Measurements from ENCODE around the gene NUP50.
A peak's percentile ranks its signal among the peaks of the same experiment; 100 is the strongest.

Gene NUP50

DNA sequence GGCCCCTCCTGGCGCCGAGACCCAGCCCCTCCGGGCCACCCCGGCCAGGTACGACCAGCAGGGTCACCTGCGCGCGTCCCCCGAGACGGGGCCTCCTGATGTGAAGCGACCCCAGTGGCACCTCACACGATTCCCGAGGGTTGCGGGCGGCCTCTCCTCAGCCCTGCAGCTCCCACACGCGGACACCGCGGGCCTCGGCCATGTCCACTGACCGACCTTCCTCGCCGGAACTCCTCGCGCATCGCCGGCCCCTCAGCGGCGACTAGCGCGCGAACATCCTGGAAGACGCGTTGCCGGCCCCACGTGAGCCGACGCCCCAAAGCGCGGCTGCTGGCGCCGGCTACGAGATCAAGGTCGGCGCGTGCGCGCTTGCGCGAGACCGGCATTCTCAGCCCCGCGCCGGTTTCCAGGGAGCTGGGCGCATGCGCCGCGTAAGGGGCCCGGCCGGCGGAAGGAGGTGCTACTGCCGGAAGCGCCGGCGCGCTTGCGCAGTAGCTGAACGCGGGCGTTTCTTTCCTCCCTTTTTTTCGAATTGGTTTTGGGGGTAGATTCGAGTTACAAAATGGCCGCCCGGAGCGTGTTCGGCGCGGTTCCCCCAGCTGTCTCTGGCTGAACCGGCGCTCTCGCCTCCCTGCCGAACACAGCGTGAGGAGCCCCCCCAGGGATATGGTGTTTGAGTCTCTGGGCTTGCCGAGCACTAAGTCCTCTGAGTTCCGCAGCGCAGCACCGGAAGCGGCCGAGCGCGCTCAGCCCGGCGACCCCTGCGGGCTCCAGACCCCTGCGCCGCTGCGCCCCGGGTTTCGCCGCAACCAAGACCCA lies at the start of gene NUP50:
Gene NUP50 (plus strand): TSS at position 475 of the 819 bp plus-strand sequence. CDS start 4,253 bp downstream, outside the sequence.
- DNase-seq = peak; percentile 88

DNA sequence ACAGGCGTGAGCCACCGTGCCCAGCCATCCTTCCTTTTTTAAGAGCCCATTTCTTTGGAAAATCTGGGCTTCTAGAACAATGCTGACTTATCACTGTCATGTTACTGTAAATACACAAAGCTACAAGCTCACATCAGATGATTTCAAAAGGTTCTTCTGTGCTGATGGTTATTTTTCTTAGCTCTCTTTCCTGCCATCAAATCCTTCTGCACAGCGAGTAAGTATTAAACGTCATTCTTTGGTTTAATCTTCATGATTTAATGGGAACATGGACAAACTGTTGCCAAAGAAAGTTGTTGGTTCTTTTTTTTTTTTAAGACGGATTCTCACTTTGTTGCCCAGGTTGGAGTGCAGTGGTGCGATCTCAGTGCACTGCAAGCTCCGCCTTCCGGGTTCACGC lies 43.3 kb upstream of the NUP50 start:
- DNase-seq = no peak

- DNase-seq = no peak
Observed at GRCh38 chr22:45120931-45121330, 42.8 kb upstream of the NUP50 start.

GRCh38 chr22:45124176-45124847 lies 39.4 kb upstream of the NUP50 start:
- no peak for DNase-seq

GRCh38 chr22:45125188-45125587 lies 38.5 kb upstream of the NUP50 start:
- no peak for DNase-seq

DNA sequence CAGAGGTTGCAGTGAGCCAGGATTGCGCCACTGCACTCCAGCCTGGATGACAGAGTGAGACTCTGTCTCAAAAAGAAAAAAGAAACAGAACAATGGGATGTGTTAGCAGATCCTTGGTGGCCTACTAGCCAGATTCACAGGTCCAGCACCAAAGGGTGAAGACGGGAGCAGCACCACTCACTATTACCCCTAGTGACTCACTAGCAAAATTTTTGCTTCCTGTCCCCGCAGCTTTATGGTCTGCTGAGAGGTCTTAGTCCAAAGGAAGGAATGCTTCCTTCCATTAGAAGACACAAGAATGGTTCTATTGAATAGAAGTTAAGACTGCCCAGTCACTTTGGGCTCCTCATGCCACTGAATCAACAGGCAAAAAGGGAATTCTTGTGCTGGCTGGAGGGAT lies 35.9 kb upstream of the NUP50 start:
- no peak for DNase-seq

DNA sequence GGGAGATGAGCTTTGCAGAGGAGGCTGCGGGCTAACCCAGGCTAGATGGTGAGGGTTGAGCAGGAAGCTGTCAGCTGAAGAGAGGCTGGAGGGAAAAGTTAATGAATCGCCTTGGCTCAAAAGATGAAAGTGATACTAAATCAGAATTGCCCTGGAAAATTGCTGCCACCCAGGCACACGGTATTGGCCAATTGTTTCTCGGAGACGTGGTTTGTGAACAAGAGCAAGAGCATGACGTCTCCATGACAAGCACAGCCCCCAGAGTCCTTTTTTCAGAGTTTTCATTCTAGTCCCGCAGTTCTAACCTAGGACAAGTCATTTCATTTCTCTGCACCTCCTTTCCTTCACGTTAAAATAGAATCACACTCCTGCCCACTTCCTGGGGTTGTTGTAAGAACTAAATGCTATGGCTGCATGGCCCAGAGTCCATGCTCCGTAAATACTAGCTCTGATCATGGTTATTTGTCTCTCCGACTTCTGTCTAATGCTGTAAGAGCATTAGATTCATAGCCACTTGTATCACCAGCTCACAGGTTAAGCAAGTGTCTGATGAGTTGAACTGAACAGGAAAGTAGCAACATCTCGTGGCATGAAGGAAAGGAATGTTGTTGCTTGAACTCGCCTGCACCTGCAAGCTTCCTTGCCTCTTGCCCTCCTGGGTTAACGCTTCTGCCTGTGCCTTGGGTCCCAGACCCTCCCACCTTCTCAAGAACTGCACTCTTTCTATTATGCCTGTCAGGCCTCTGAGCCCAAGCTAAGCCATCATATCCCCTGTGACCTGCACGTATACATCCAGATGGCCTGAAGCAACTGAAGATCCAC lies 33.8 kb upstream of the NUP50 start:
- no peak for DNase-seq

- no peak for DNase-seq
Observed at GRCh38 chr22:45130891-45131290, 32.8 kb upstream of the NUP50 start.

GRCh38 chr22:45131749-45132148 lies 32.0 kb upstream of the NUP50 start:
- no peak for DNase-seq

DNA sequence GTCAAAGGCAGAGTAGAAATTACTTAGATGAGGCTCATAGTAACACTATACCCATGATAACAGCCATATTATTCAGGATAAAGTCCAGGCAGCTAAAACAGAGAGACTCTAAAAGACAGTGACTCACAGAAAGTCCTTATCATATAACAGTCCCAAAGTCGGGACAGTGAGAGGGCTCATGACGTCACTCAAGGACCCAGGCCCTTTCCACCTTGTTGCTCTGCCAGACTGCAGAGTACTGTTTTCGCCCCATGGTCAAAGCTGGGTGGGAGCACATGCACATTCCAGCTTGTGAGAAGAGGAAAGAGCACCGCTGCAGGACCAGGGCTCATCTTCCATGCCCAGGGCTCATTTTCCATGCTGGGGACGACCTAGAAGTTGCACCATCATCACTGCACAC lies 29.4 kb upstream of the NUP50 start:
- no peak for DNase-seq

DNA sequence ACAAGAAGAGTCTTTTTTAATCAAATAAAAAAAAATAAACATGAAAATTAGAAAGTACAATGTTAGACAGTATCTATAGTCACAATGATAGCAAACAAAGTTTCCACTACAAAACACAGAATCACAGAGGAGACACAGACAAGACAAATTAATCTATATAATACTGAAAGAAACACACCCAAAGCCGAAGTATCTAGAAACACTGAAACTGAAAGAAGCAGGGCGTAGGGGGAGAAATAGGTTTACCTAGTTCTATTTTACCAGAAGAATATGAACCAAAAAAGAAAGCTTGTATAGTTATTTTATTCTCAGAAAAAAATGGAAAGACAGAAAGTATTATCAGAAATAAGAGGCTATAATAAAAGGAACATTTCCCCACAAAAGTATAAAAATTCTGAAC lies 27.1 kb upstream of the NUP50 start:
- no peak for DNase-seq

DNA sequence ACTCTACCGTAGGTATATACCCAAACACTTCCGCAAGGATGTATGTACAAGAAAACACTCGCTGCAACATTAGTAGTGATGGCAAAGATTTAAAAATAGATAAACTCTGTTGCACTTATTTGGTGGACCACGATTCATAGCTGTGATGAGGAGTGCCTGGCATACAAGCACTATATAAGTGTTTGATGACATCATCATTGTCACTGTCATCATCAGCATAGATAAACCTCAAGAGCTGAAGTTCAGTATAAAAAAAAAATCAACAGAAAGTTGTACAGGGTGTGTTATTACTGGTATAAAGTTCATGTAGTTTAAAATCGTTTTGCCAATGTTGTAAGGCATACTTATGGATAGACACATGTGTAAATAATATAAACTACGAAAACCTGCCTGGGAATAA lies 24.0 kb upstream of the NUP50 start:
- no peak for DNase-seq

DNA sequence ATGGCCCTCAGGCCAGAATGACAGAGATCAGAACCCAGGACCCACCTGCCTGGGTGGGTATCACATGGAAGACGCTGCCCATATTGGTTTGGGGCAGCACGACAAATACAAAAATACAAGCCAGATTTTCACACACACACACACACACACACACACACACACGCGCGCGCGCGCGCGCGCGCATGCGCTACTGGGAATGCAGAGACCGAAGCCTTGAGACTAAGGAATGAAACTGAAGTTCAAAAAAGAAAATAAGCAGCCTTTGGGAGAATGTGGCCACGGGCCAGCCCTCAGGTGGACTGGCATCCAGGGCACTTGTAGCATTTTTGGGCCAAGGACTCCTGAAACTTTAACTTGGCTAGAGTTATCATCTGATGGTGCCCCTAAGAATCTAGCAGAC lies 21.3 kb upstream of the NUP50 start:
- DNase-seq = no peak

DNA sequence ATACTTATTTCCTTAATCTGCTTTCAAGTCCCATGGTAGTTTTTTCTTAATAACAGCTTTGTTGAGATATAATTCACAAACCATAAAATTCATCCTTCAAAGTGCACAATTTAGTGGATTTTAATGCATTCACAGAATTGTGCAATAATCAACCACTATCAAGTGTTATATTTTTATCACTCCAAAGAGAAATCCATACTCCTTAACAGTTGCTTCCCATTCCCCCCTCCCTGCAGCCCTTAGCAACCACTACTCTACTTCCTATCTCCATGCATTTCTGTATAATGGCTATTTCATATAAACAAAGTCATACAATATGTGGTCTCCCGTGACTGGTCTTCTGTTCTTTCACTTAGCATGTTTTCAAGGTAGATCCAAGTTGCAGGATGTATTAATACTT lies 18.8 kb upstream of the NUP50 start:
- DNase-seq = no peak

DNA sequence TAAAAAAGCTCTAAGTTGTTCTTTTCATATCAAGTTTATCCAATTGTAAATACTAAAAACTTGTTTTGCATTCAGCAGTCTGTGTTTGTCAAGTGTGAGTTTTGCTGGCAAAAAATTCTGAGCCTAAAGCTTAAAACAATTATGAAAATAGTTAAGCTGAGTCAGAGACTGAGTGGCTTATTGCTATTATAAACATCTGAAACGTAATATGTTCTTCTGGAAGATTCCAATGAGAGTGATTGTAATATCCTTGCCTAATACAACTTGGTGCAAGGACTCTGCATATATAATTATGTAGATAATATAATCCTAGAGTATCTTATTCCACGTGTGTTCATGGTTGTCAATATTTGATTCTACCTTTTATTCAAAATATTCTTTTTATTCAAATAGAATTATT lies 14.1 kb upstream of the NUP50 start:
- DNase-seq = no peak

DNA sequence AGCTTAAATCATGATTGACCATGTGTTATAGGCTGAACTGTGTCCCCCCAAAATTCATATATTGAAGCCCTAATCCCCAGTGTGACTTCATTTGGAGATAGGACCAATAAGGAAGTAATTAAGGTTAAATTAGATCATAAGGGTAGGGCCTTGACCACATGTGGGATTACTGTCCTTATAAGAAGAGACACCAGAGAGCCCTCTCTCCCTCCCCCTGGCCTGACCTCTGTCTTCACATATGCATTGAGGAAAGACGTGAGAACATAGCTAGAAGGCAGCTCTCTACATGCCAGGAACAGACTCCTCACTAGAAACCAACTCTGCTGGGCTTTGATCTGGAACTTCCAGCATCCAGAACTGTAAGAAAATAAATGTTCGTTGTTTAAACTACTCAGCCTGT lies 13.6 kb upstream of the NUP50 start:
- no peak for DNase-seq

- DNase-seq = no peak
Observed at GRCh38 chr22:45151503-45151902, 12.2 kb upstream of the NUP50 start.

DNA sequence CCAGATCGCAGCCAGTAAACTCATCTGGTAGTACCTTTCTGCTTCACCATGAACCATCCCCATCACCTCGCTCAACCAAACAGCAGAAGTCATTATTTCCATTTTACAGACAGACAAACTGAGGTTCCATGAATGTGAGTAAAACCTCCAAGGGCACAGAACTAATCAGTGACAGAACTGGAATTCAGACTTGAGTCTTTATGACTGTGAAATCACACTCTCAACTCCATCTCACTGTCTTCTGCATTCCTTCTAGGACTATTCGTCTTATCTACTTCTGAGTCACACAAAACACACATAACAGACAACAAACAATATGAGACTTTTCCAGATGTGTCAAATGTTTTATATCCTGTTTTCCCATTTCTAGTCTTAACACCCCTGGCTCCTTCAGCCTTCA lies 9.3 kb upstream of the NUP50 start:
- no peak for DNase-seq

GRCh38 chr22:45155050-45155840 lies 8.5 kb upstream of the NUP50 start:
- no peak for DNase-seq

- DNase-seq = no peak
Observed at GRCh38 chr22:45157907-45158306, 5.8 kb upstream of the NUP50 start.

GRCh38 chr22:45159652-45160462 lies 3.9 kb upstream of the NUP50 start:
- no peak for DNase-seq

DNA sequence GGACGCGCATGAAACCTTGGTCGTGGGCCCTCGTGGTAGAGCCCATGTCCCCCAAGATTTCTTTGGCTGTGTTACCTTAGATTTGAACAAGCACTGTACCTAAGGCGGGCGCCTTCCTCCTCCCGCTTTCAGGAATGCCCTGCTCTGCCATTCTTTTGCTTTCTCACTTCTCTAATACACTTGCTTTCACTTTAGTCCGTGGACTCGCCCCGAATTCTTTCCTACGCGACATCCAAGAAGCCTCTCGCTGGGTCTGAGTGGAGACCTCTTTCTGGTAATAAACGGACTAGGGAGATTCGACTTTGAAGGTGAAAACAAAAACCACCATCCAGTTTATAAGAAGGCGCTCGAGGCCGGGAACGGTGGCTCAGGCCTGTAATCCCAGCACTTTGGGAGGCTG lies 1.2 kb upstream of the NUP50 start:
- DNase-seq = no peak

Measured in NK-92 treated with Interleukin-12 subunit alpha and Interleukin-12 subunit beta, amount 100 ng/mL, for 24 hours (cell line).